ENCODE measurements around the gene ARFGEF3. TPM values are rescaled to one million over a fixed set of nuclear protein-coding genes. Genes with fewer than 3 reads are reported as not detected.

Gene ARFGEF3
- total RNA-seq, 1 experiment from 2014 or later = 0.82 TPM

DNA sequence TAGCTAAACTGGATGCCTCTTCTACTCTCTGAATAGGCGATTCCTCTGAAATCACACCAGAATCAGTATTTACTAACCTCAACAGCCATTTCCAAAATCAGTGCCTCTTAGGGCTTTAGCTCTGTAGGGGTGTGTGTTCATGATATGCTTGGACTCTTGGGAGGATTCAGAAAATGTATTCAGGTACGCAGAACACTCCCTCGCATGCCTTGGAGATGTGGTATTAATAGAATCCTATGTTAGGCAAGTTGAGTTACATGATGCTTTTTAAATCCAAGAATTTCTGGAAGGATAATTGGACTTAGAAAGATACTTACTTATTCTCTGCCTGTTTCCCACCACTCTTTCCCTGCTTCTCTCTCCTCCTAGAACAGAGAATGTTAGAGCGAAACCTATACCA is 88.3 kb downstream of the ARFGEF3 start:
- in situ Hi-C loops (cut with HindIII; ENCODE audit: low pct_unique_long_range_greater_than_20kb, low sequenced_read_pairs) = no loop called here
- no peak for DNase-seq (ENCODE audit: low read depth, low spot score)

DNA sequence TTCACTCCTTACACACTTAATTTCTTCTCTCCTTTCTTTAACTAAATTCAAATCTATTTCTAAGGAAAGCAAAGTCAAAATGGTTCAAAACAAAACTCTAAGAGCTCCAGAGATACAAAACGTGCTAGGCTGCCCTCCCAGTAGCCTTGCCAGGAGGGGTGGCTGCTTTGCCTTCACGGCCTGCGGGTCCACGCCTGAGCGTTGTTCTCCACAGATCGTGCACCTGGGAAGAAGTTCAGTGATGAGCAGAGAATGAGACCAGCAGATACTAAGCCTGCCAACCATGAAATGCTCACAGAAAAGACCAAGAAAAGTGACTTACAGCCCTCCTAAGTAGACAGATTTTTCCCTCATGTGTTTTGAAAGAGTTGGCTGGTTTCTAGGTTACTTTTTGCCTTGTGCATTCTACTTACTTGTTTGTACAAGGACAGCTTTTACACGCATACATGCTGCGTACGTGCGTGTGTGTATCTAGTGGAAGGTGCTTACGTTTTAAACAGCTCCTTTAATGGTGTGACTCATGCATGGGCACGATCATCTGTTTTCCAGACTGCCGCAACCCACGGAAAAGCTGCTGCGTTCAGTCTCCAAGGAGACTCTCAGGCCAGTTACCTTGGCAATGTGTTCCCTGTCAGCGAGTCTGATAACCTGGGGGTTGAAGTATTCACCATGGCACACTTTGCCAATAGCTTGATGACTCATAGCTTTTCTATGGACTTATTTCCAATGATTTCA is 88.9 kb downstream of the ARFGEF3 start:
- in situ Hi-C loops (cut with HindIII; ENCODE audit: low pct_unique_long_range_greater_than_20kb, low sequenced_read_pairs) = no loop called here
- DNase-seq (ENCODE audit: low read depth, low spot score) = no peak

DNA sequence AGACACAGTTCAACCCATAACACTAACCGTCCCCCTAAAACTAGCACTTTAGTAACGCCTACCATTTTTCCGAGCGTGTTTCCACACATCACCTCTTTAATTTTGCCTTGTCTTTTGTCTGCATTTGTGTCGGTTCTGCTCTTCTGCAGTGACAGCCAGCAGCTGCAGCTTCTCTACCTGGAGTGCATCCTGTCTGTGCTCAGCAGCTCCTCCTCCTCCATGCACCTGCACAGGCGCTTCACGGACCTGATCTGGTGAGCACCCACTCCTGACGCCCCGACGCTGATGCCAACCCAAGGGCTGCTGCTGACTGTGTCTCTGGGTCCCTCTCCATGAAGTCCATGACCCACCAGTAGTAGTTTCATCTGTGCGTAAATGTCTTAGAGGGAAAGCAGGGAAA is 92.0 kb downstream of the ARFGEF3 start:
- DNase-seq (ENCODE audit: low read depth, low spot score) = no peak
- in situ Hi-C loops (cut with HindIII; ENCODE audit: low pct_unique_long_range_greater_than_20kb, low sequenced_read_pairs) = no loop called here

DNA sequence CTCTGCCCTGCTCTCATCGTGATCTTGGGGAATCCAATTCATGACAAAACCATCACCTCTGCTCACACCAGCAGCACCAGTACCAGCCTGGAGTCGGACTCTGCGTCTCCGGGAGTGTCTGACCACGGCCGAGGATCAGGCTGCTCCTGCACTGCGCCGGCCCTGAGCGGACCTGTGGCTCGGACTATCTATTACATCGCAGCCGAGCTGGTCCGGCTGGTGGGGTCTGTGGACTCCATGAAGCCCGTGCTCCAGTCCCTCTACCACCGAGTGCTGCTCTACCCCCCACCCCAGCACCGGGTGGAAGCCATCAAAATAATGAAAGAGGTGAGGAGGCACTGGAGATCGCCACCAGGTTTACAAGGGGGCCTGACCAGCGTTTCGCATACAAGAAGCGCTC is 93.7 kb downstream of the ARFGEF3 start:
- in situ Hi-C loops (cut with HindIII; ENCODE audit: low pct_unique_long_range_greater_than_20kb, low sequenced_read_pairs) = no loop called here
- DNase-seq (ENCODE audit: low read depth, low spot score) = no peak

DNA sequence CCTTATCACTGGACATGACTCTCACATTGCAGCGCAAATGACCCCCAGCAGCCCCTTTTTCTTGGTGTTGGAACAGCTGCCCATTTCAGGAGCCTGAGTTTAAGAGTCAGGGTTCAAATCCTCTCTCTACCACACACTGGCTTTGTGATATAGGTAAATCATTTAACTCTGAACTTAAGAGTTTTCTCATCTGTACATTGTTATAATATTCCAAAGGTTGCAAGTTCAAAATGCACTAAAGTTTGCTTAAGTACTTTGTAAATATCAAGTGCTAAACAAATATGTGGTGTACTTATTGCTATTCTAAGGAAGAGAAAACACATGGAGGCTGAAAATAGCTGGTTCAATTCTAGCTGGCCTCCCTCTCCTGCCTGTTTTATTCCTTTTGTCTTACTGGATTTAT is 95.9 kb downstream of the ARFGEF3 start:
- in situ Hi-C loops (cut with HindIII; ENCODE audit: low pct_unique_long_range_greater_than_20kb, low sequenced_read_pairs) = no loop called here

DNA sequence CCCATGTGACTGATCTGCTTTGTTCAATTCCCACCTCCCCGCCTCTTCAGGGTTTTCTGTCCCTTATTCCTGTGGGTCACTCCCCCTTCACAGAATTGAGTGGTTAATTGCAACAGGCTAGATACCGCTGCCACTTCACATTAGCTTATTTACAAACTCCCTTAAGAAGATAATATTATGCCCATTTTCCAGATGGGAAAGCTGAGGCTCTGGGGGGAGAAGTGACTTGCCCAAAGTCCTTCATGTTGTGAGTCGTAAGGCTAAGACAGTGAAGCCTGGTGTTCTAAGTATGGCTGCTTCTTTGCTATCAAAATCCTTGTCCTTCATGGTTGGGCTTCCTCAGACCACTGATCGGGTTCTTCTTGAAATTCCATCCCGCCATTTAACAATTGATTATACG is 96.5 kb downstream of the ARFGEF3 start:
- in situ Hi-C loops (cut with HindIII; ENCODE audit: low pct_unique_long_range_greater_than_20kb, low sequenced_read_pairs) = no loop called here
- no peak for DNase-seq (ENCODE audit: low read depth, low spot score)

More for the DNA sequence above, 95.9 kb downstream of the ARFGEF3 start:
- DNase-seq (ENCODE audit: low read depth, low spot score) = no peak

DNA sequence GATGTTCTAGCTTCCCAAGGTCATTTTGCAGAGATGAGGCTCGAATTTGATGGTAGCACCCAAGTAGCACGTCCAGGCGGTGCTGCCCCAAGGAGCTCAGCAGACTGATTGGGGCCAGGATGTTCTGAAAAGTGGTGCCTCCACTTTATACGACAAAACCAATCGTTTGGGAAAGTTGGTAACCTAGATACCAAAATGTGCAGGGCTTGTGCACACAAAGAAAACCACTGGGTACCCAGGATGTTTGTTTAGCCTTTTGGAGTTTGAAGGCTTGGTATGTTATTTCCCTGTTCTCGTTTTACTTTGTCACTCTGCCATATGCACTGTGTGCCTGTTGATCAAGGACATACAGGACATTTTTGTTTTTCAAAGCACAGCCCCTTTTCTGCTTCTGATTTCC is 97.3 kb downstream of the ARFGEF3 start:
- DNase-seq (ENCODE audit: low read depth, low spot score) = no peak
- in situ Hi-C loops (cut with HindIII; ENCODE audit: low pct_unique_long_range_greater_than_20kb, low sequenced_read_pairs) = no loop called here

DNA sequence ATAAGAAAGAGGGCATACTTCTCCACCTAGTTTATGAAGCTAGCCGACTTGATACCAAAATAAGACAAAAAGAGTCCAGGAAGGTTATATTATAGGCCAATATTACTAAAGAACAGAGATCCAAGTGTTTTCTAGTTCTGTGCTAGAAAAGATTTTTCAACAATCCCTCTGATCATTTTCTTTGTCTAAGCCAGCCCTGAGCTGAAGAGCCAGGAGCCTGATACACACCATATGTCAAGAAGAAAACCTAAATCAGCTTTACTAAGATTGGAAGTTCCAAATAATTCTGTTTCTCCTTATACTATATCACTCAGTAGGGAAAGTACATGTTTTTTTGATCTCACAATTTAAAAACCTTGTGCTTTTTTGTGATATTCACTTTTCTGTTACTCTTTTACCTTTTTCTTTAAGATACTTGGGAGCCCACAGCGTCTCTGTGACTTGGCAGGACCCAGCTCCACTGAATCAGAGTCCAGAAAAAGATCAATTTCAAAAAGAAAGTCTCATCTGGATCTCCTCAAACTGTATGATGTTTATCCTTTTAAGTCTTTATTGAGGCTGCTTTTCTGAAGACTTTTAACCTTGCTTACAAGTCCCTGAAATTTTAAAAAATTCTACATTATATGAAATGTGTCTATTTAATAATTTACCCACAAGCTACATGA is 99.5 kb downstream of the ARFGEF3 start:
- no peak for DNase-seq (ENCODE audit: low read depth, low spot score)
- in situ Hi-C loops (cut with HindIII; ENCODE audit: low pct_unique_long_range_greater_than_20kb, low sequenced_read_pairs) = no loop called here

DNA sequence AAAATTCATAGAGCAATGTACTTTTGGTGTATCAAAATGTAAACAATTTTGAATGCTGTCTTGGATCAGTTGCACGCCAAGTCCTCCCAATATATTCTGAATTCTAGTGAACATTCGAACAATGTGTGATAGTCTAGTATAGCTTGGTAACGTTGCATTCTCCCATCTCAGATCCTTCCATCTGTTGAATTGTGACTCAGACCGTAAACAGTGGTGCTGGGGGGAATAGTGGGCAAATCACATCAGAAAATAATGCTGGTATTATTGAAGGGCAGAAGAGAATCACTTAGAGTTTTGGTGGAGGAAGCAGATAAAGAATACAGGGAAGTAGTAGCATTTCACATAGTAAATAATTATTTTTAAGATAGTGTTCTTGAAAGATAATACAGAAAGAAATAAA is 102.2 kb downstream of the ARFGEF3 start:
- in situ Hi-C loops (cut with HindIII; ENCODE audit: low pct_unique_long_range_greater_than_20kb, low sequenced_read_pairs) = no loop called here

DNA sequence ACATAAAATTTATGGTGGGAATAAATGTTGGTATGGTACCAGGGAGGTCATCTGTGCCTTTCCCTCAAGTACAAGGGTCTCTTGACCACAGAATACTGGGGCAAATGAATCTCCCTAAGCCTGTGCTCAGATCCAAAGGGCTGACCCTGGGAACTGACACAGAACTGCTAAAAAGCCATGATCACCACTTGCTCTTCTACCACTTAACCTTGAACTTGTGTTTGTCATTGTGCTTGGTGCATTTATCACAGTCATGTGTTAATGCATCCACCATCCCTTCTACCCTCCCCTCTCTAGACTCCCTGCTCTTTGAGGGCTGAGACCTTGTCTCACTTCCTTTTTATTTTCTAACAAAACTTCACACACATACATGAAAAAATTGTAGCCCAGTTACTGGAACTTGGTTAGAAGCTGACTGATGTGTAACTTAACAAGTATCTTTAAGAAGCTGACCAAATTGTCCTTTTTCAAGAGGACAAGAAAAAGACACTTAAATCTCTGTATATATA is 102.7 kb downstream of the ARFGEF3 start:
- no peak for DNase-seq (ENCODE audit: low read depth, low spot score)
- in situ Hi-C loops (cut with HindIII; ENCODE audit: low pct_unique_long_range_greater_than_20kb, low sequenced_read_pairs) = no loop called here

More for the DNA sequence above, 102.2 kb downstream of the ARFGEF3 start:
- no peak for DNase-seq (ENCODE audit: low read depth, low spot score)

DNA sequence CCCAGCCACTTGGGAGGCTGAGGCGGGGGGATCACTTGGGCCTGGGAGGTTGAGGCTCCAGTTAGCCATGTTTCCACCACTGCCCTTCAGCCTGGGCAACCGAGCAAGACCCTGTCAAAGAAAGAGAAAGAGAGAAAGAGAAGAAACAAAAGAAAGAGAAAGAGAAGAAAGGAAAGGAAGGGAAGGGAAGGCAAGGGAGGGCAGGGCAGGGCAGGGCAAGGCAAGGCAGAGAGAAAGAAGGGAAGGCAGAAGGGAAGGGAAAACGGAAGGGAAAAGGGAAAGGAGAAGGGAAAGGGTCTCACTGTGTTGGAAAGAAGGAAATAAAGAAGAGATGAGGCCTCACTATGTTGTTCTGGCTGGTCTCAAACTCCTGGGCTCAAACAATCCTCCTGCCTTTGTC is 104.4 kb downstream of the ARFGEF3 start:
- DNase-seq (ENCODE audit: low read depth, low spot score) = no peak

DNA sequence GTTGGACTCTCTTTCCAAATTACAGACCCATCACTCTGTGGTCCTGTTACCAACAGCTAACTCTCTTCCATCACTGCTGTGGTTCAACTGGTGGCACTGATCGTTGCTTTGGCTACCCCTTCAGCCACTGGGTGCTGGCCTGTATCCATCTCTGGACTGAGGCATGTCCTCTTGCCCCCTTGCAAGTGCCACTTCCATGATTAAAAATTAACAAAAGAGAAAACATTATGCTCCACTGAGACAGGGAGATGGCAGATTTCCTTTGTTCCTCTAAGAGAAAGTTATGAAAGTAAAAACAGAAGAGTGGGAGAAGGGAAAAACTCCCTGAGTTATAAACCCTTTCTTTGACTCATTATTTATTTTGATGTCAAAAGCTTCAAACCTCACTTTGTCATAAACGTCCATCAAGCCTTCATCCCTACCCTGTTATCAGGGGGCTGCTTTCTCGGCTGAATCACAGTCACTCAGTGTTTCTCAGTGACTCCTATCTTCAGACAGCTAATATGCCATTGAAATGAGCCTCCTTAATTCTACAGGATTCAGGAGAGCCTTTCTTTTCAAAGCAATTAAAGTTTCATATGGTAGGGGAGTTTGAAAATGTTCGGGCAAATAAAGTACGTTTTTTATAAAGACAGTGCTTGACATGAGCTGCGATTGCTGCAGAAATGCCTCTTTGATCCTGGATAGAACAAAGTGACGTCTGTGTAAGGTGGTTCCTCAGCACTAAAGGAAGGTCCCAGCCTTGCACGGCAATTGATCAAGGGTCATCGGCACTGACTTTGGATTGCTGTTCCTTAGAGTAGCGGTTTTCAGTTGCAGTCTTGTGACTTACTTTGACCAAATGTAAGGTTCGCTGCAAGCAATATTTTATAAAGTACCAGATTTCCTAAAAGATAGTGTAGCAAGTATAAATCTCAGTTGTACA is 106.5 kb downstream of the ARFGEF3 start:
- no peak for DNase-seq (ENCODE audit: low read depth, low spot score)
- in situ Hi-C loops (cut with HindIII; ENCODE audit: low pct_unique_long_range_greater_than_20kb, low sequenced_read_pairs) = no loop called here

More for the DNA sequence above, 104.4 kb downstream of the ARFGEF3 start:
- in situ Hi-C loops (cut with HindIII; ENCODE audit: low pct_unique_long_range_greater_than_20kb, low sequenced_read_pairs) = no loop called here

DNA sequence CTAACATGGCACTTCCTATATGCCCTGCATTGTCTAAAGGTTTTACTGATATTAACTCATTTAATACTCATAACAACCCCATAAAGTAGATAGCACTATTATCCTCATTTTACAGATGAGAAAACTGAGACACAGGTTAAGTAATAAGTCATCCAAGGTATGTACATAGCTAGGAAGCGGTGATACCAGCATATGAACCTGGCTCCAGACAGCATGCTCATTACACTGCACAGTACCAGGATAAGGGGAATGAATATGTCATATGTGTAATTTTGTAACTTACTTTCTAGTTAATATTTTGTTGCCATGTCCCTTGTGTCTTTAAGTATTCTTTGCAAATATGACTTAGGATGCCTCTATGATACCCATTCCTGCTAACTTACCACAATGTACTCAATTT is 109.7 kb downstream of the ARFGEF3 start:
- in situ Hi-C loops (cut with HindIII; ENCODE audit: low pct_unique_long_range_greater_than_20kb, low sequenced_read_pairs) = no loop called here
- no peak for DNase-seq (ENCODE audit: low read depth, low spot score)

DNA sequence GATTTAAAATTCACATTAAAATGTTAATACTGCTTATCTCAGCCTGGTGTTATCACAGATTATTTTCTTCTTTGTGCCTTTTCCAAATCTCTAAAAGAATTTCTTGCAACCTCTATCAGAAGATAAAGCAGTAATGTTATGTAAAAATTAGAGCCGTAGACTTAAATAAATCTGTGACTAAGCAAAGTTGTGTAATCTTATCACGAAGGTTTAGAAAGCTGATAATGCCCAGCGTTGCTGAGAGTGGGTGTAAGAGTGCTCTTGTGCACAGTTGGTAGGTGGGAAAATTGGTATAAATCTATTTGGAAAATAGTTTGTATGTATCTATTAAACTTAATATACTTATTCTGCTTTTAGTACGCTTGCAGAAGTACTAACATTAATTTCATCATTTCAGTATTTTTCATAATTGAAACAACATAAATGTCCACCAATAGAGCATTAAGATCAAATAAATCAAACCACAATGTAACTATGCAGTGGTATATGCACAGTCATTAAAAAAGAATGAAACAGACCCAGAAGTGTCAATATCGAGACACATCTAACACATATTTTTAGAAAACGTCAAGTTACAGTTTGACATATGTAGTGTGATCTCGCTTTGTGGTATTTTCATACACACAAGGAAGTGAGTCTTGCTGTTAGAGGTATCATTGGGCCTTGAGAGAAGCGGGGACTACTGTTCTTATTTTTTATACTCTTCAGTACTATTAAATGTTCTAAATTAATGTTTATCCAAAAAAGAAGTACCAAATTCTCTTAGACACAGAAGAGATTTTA is 111.0 kb downstream of the ARFGEF3 start:
- no peak for DNase-seq (ENCODE audit: low read depth, low spot score)
- in situ Hi-C loops (cut with HindIII; ENCODE audit: low pct_unique_long_range_greater_than_20kb, low sequenced_read_pairs) = no loop called here

DNA sequence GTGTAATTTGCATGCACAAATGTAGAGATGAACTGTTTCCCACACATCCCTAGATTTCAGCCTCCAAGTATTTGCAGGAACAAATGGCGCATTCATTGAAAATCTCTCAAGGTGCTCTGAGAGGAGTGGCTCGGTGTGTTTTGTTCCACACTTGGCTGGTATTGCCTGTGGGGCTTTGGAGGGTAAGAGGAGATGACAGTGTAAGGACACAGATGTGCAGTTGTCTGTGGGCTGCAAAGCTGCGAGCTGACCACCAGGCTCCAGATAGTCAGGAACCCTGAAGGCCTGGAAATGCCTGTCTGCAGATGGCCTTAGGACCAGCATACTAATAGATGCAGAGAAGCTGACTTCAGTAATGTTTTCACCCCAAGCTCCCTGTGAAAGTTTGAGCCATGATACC is 114.2 kb downstream of the ARFGEF3 start:
- peak; percentile 14 for DNase-seq (ENCODE audit: low read depth, low spot score)
- in situ Hi-C loops (cut with HindIII; ENCODE audit: low pct_unique_long_range_greater_than_20kb, low sequenced_read_pairs) = no loop called here

DNA sequence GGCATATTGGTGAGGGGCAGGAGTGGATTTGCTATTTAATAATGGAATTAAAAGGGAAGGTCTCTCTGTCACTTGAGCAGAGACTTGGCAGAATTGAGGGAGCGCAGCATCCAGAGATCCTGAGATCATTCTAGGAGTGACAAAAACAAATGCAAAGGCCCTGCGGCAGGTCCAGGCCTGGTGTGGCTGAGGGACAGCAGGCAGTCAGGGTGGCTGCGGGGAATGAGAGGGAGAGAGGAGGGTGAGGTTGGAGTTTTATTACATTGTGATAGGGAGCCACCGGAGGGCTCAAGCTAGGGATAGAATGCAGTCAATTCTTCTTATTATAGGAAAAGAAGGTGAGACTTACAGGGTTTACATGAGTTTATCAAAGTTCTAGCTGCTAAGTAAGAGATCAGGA is 116.1 kb downstream of the ARFGEF3 start:
- no peak for DNase-seq (ENCODE audit: low read depth, low spot score)
- in situ Hi-C loops (cut with HindIII; ENCODE audit: low pct_unique_long_range_greater_than_20kb, low sequenced_read_pairs) = no loop called here

DNA sequence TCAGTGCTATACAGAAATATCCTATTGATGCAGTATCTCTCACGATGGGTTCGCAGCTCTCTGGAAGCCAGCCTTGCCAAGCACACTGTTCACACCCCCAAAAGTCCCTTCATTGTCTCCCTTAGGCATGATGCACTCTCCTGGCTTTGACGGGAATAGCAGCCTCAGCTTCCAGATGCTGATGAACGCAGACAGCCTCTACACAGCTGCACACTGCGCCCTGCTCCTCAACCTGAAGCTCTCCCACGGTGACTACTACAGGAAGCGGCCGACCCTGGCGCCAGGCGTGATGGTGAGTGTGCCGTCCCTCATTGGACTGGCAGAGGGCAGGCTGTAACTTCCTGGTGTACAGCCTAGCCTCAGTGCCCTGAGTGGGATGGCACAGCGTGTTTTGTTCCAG is 116.6 kb downstream of the ARFGEF3 start:
- peak; percentile 56 for DNase-seq (ENCODE audit: low read depth, low spot score)
- in situ Hi-C loops (cut with HindIII; ENCODE audit: low pct_unique_long_range_greater_than_20kb, low sequenced_read_pairs) = no loop called here

Measured in SK-MEL-5 (cell line).